Epithelial cell of proximal tubule (primary cell): ENCODE measurements around the gene MTCH1. TPM values are rescaled to one million over a fixed set of nuclear protein-coding genes. Genes with fewer than 3 reads are reported as not detected.

Source experiments
- DNase-seq: peaks from one replicate; pipeline ENCODE4 v3.0.0-alpha.2; 2011; ENCODE audit warnings: low read depth
- H3K4me3 ChIP-seq: 2 replicates; pipeline ENCODE4 v1.5.1; 2011; ENCODE audit warnings: low read depth, mild to moderate bottlenecking, low read length
- total RNA-seq: library from RNA; depleted of rRNA; stranded (reverse); fragments of >200 nt; gene quantifications from 2 replicates; pipeline ENCODE4 v1.2.3, GENCODE V29; 2015
- TF ChIP-seq, protein P1 (sequence below): conservative IDR thresholded peaks from 2 replicates; pipeline ENCODE4 v1.5.1; 2012; ENCODE audit warnings: low read depth, mild to moderate bottlenecking, low read length

The MTCH1 gene, protein sequence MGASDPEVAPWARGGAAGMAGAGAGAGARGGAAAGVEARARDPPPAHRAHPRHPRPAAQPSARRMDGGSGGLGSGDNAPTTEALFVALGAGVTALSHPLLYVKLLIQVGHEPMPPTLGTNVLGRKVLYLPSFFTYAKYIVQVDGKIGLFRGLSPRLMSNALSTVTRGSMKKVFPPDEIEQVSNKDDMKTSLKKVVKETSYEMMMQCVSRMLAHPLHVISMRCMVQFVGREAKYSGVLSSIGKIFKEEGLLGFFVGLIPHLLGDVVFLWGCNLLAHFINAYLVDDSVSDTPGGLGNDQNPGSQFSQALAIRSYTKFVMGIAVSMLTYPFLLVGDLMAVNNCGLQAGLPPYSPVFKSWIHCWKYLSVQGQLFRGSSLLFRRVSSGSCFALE
- total RNA-seq, result 235 and 275 TPM in 2 replicates

DNA sequence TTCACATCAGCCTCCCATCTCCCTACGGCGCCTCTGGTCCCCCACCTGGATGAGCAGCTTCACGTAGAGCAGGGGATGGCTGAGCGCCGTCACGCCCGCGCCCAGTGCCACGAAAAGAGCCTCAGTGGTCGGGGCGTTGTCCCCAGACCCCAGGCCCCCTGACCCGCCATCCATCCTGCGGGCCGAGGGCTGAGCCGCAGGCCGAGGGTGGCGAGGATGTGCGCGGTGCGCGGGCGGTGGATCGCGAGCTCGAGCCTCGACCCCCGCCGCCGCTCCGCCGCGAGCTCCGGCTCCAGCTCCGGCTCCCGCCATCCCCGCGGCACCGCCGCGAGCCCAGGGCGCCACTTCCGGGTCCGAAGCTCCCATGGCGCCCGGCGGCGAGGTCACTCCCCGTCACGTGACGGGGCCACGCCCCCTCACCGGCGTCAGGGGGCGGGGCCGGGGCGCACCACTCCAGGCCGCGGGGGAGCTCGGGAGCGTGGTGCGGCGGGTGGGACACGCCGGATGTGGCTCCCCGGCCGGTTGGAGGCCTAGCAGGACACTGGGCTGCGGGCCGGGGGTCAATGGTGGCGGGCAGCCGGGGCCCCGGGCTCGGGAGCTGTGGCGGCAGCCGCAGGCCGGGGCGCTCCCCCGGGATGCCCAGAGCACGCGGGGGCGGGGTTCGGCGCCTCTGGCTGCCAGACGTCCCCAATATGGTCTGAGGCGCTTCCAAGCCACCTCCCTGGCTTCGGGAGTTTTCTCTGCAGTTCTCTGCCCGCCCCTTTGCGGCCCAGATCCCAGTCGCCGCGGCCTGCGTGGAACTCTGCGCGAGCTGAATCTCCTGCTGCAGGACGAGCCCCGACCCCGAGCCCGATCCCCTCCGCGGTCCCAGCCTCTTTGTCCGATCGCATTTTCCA lies at the start of gene MTCH1:
MTCH1 (minus strand) TSS at position 389 of the 896 bp plus-strand sequence; CDS start at position 366, 23 bp downstream.
- TF ChIP-seq, protein P1, sequence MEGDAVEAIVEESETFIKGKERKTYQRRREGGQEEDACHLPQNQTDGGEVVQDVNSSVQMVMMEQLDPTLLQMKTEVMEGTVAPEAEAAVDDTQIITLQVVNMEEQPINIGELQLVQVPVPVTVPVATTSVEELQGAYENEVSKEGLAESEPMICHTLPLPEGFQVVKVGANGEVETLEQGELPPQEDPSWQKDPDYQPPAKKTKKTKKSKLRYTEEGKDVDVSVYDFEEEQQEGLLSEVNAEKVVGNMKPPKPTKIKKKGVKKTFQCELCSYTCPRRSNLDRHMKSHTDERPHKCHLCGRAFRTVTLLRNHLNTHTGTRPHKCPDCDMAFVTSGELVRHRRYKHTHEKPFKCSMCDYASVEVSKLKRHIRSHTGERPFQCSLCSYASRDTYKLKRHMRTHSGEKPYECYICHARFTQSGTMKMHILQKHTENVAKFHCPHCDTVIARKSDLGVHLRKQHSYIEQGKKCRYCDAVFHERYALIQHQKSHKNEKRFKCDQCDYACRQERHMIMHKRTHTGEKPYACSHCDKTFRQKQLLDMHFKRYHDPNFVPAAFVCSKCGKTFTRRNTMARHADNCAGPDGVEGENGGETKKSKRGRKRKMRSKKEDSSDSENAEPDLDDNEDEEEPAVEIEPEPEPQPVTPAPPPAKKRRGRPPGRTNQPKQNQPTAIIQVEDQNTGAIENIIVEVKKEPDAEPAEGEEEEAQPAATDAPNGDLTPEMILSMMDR, result no peak
- DNase-seq, result no peak
- peak within 1 kb of the TSS; percentile 97 for H3K4me3 ChIP-seq

DNA sequence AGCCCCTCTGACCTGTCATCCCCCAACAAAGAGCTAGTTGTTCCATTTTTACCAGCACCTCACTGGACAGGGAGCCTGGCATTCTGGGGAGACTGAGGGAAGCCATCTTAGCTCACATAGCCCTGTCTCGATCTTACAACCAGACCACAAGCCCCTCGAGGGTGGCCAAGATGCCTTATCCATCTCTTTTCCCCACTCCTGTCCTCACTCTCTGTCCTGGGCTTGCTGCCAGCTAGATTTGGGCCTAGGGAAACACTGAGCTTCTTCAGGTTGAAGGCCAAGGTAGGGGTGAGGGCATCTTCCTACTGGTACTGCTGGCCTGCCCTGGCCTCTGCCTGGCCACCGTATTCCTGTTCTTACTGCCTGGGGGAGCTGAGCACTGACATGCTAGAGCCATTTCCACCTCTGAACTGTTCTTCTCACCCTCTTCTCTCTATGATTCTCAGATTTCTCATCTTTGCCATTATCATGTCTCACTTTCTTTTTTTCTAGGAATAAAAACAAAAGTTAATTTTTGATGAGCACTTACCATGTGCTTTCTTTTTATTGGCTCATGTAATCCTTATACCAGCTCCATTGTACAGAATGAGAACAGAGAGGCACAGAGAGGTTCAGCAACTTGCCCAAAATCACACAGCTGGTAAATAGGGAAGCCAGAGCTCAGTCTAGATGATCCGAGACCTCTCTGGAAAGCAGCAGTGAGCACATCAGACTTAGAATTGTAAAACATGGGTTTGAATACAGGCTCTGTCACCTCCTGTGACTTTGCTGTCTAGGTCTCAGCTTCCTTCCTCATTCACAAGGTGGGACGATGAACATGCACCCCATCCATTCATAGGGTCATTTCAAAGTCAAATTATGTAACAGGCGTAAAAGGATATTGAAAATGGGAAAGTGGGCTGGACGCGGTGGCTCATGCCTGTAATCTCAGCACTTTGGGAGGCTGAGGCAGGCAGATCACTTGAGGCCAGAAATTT lies 48.1 kb upstream of the MTCH1 start:
- TF ChIP-seq, protein P1, result no peak
- no peak overlapping the region for H3K4me3 ChIP-seq
- DNase-seq, result no peak

DNA sequence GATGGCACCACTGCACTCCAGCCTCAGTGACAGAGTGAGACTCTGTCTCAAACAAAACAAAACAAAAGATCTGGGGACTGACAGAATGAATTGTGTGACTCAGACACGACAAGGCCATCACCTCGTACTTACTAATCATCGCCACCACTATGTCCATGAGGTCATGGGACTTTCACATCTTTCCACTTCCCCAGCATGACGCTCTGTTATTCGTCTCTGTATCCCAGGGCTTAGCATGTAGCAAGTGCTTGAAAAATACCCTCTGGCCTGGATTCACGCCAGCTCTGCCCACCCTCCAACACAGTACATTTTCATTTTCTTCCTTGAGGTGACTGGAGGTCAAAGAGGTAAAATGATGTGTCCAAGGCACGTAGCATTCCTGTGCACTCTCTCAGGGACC lies 47.3 kb upstream of the MTCH1 start:
- H3K4me3 ChIP-seq, result no peak overlapping the region
- DNase-seq, result no peak
- TF ChIP-seq, protein P1, result no peak

DNA sequence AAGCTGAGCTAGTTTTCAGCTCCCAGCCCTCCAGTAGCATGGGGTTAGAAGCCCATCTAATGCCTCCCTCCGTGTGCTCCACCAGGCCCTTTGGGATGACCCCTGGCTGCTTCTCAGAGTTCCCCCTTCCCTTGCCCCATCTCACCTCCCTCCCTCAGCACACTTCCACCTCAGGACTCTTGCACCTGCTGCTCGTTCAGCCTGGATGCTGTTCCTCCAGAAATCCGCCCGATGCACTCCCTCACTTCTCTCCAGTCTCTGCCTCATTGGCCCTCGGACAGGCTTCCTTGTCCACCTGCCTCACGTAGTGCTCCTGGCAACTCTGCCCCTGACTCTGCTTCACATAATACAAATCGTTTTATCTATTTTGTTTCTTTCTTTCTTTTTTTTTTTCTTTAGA lies 46.2 kb upstream of the MTCH1 start:
- no peak for DNase-seq
- no peak overlapping the region for H3K4me3 ChIP-seq
- TF ChIP-seq, protein P1, result no peak

DNA sequence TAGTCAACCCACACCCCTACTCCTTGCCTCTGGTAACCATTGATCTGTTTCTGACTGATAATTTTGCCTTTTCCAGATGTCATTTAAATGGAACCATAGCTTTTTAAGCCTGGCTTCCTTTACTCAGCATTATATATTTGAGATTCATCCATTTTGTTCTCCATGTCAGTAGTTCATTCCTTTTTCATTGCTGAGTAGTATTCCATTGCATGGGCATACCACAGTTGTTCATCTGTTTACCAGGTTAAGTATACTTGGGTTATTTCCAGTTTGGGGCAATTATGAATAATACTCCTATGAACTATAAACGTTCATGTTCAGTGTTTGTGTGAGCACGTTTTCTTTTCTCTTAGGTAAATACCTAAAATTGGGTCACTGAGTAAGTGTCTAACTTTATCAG lies 44.6 kb upstream of the MTCH1 start:
- H3K4me3 ChIP-seq, result no peak overlapping the region
- DNase-seq, result no peak
- TF ChIP-seq, protein P1, result no peak

DNA sequence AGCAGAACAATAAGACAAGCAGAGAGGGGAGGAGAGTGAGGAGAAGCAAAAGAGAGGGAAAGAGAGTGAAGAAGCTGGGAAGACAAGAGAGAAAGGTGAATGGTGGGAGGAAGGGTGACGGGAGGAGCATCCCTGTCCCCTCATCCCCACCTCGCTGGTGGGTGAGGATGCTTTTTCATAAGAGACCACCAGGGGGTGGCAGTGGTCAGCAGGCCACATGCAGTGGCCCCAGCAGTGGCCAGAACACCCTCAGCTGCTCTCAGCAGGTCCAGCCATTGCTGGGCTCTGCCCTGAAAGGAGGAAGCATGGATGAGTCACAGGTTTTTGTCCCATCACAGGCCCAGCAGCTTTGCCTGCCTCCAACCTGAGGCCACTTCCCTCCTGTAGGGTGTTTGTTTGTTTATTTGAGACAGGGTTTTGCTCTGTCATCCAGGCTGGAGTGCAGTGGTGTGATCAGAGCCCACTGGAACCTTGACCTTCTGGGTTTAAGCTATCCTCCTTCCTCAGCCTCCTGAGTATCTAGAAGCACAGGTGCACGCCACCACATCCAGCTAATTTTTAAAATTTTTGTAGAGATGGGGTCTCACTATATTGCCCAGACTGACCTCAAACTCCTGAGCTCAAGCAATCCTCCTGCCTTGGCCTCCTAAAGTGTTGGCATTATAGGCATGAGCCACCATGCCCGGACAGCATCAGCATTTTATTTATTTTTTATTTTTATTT lies 43.4 kb upstream of the MTCH1 start:
- no peak overlapping the region for H3K4me3 ChIP-seq
- TF ChIP-seq, protein P1, result peak; percentile 75
- no peak for DNase-seq
